Activated CD4-positive, alpha-beta T cell treated with anti-CD3 and anti-CD28 coated beads, Interleukin-2, amount 10 ng/mL, durations not matched to agents 7 days and 5 days (primary cell): ENCODE measurements around the gene ECSIT. TPM values are rescaled to one million over a fixed set of nuclear protein-coding genes. Genes with fewer than 3 reads are reported as not detected.

Source experiments
- CTCF ChIA-PET: fragments of 350-600 bp; sonication (Branson Sonifier 250); formaldehyde crosslinking; loops from one replicate; lab custom pipeline; 2021; ENCODE audit warnings: antibody characterized with exemption; lab: Charles Lee
- POLR2A ChIA-PET: fragments of 350-600 bp; sonication (Branson Sonifier 250); formaldehyde crosslinking; loops from one replicate; lab custom pipeline; 2021; ENCODE audit warnings: antibody characterized with exemption; lab: Charles Lee
- DNase-seq: peaks from one replicate; pipeline ENCODE4 v3.0.0-alpha.2; 2020
- H3K27ac Mint-ChIP-seq: one replicate; pipeline ENCODE4 v1.8.0; 2021; ENCODE audit warnings: mild to moderate bottlenecking, moderate library complexity, mixed read lengths
- H3K27me3 Mint-ChIP-seq: one replicate; pipeline ENCODE4 v1.8.0; 2021; ENCODE audit warnings: mixed read lengths
- H3K36me3 Mint-ChIP-seq: one replicate; pipeline ENCODE4 v1.8.0; 2021; ENCODE audit warnings: low read depth, mixed read lengths
- H3K4me1 Mint-ChIP-seq: one replicate; pipeline ENCODE4 v1.8.0; 2021; ENCODE audit warnings: mixed read lengths
- H3K4me3 Mint-ChIP-seq: one replicate; pipeline ENCODE4 v1.8.0; 2021; ENCODE audit warnings: mild to moderate bottlenecking, moderate library complexity, mixed read lengths
- H3K9me3 Mint-ChIP-seq: one replicate; pipeline ENCODE4 v1.8.0; 2021; ENCODE audit warnings: mixed read lengths
- total RNA-seq, 2 experiments: library from RNA; stranded (reverse); gene quantifications; one replicate each; pipeline ENCODE4 v1.2.3, GENCODE V29; 2021

The ECSIT gene
- total RNA-seq, 2 experiments from 2014 or later: 21.6 to 28.8 TPM

DNA sequence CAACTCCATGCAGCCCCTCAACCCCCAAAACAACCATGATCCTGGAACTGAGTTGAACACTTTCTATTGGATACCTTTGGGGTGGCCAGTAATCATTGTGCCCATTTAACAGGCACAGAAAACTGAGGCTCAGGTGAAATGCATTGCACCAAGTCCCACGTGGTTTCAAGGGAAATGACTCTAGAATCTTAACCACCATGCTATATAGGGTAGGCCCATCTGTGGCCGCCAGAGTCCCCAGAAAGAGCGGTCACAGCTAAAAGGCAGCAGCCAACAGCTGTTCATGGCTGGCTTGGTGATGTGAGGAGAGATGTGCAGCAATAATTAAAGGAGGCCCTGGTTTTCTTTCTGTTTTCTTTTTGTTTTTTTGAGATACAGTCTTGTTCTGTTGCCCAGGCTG is 12.3 kb upstream of the ECSIT start:
- H3K36me3 Mint-ChIP-seq: no peaks in the 10 kb centered on the region
- no peaks in the 10 kb centered on the region for H3K9me3 Mint-ChIP-seq
- H3K27ac Mint-ChIP-seq: no peak overlapping the region
- peaks cover 4% of the 10 kb centered on the region for H3K4me1 Mint-ChIP-seq
- no peak for DNase-seq
- ChIA-PET POLR2A (no interaction called here), CTCF (interaction anchor here (0.6 to 0.8 kb wide), 2 partner anchors 18 to 372 kb away, joined by 3 read pairs; no protein-coding TSS in a partner anchor)
- H3K4me3 Mint-ChIP-seq: no peak overlapping the region
- peaks cover 17% of the 10 kb centered on the region for H3K27me3 Mint-ChIP-seq

DNA sequence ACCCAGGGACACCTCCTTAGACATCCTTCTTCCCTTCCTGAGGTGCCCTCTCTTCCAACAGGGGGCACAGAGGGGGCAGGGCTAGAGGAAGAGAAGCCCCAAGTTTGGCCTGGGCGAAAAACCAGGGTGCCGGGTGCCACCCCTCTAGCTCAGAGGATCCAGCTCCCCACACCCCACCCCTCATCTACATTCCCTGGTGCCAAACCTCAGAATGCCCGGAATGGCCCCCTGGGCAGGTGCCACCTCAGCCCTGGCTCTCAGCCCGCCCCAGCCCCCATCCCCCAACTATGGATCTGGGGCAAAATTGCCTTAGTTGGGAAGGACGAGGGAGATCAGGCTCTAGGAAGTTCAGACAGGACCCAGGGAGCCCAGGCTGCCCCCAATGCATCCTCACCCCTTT is 11.7 kb upstream of the ECSIT start:
- Mint-ChIP-seq H3K4me3 (no peak overlapping the region), H3K36me3 (no peaks in the 10 kb centered on the region)
- CTCF ChIA-PET: interaction anchor here (0.6 to 0.8 kb wide), 2 partner anchors 18 to 371 kb away, joined by 3 read pairs; no protein-coding TSS in a partner anchor

DNA sequence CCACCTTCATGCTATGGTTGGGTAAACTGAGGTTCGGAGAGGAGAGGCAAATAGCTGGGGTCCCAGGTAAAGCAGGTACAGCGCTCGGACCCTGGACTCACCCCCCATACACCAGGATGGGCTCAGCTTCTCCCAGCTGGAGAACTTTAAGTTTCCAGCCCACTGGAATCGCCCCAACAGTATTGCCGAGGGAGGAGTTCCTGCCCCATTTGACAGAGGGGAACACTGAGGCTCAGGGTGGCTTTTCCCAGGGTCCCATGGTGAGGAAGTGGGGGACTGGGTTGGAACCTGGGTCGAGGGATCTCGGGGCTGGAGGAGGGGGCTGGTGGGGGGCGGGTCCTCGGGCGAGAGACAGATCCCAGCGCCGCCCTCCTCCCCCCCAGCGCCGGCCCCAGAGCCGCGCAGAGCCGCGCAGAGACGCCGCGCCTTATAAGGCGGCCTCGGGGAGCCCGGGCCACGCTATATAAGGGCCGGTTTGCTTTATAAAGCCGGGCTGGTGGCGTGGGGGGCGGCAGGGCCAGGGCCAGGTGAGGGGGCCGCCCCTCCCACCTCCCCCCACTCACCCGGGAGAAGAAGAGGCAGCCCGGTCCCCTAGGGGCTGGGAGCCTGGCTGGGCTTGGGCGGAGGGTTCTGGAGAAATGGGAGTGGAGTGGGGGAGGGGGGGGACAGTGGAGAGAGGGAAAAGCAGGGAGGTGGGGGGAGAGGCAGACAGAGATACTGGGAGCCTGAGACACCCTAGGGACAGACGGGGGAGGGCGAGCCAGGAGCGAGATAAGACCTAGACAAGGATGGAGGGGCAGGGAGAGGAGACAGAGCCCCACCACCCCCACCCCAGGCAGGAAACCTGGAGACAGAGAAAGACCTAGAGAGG is 10.8 kb upstream of the ECSIT start:
- peaks cover 11% of the 10 kb centered on the region for H3K4me1 Mint-ChIP-seq
- H3K27me3 Mint-ChIP-seq: peaks cover 17% of the 10 kb centered on the region
- no peaks in the 10 kb centered on the region for H3K36me3 Mint-ChIP-seq
- DNase-seq: no peak
- CTCF ChIA-PET: interaction anchor here (0.8 to 1.3 kb wide), 2 partner anchors 19 to 41 kb away, joined by 4 to 5 read pairs; no protein-coding TSS in a partner anchor
- H3K27ac Mint-ChIP-seq: no peak overlapping the region
- POLR2A ChIA-PET: no interaction called here
- no peak overlapping the region for H3K4me3 Mint-ChIP-seq
- H3K9me3 Mint-ChIP-seq: no peaks in the 10 kb centered on the region

More for the DNA sequence above, 11.7 kb upstream of the ECSIT start:
- H3K27me3 Mint-ChIP-seq: peaks cover 17% of the 10 kb centered on the region
- peaks cover 6% of the 10 kb centered on the region for H3K4me1 Mint-ChIP-seq
- H3K9me3 Mint-ChIP-seq: no peaks in the 10 kb centered on the region
- POLR2A ChIA-PET: no interaction called here
- no peak for DNase-seq
- H3K27ac Mint-ChIP-seq: no peak overlapping the region

DNA sequence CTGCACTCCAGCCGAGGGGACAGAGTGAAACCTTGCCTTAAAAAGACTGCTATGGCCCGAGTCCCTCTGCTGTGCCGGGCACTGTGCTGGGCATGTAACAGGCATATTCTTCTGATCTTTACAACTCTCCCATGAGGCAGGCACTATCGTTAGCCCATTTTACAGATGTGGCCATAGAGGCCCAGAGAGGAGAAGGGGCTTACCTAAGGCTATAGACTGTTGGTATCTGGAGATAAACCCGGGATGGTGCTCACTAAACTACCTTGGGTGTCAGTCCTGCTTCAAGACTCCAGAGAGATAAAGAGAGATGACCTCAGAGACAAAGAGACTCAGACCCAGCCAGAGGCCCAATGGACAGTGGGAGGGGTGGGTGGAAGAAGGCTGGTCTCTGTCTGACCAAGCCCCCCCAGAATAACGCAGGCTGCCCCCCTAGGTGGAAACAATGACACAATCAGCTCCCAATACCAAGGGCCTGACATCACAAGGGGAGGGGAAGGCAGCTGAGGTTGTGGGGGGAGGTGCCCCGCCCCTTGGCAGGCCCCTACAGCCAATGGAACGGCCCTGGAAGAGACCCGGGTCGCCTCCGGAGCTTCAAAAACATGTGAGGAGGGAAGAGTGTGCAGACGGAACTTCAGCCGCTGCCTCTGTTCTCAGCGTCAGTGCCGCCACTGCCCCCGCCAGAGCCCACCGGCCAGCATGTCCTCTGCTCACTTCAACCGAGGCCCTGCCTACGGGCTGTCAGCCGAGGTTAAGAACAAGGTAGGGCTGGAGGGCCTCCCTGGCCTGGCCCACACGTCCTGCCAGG is 9.5 kb upstream of the ECSIT start, which contains the start of gene CNN1:
Gene CNN1 (plus strand): TSS at position 620 of the 805 bp plus-strand sequence. CDS start 77 bp downstream, at position 697.
- Mint-ChIP-seq H3K36me3 (no peaks in the 10 kb centered on the region), H3K27ac (no peak within 1 kb of the TSS), H3K4me1 (peaks cover 11% of the 10 kb centered on the region), H3K4me3 (no peak within 1 kb of the TSS), H3K27me3 (peaks cover 17% of the 10 kb centered on the region), H3K9me3 (no peaks in the 10 kb centered on the region)
- POLR2A ChIA-PET: interaction anchor here (0.6 kb wide), 1 partner anchor 17 kb away, joined by 3 read pairs; no protein-coding TSS in a partner anchor
- no peak for DNase-seq
- CTCF ChIA-PET: interaction anchor here (0.8 to 1.3 kb wide), 2 partner anchors 20 to 42 kb away, joined by 4 to 5 read pairs; no protein-coding TSS in a partner anchor

DNA sequence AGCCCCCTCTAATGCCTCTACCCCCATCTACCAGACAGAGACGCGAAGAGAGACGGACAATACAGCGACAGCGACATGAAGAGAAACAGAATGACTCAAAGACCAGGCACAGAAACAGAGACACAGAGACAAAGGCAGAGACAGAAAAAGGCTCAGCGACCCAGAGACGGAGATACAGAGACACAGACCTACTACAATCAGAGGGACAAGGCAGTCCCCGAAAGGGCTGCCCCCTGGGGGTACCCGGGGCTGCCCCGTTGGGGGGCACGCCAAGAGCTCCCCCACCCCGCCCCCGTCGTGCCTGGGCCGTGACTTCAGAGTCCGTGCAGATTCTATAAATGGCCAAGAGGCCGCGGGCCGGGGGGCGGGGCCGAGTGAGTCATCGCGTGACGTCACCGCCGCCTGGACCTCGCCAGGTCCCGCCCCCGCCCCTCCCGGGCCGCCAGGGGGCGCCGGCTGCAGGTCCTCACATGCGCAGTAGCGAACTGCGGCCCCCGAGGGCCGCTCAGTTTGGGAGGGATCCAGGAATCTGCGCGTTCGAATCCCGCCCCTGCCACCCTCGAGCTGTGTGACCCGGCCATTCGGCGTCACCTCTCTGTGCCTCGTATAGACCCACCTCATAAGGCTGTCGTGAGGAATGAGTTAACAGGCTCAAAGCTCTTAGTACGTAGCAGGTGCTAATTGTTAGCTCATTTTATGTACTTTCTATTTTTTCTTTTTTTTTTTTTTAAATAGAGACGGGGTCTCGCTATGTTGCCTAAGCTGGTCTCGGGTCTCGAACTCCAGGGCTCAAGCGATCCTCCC is 7.1 kb upstream of the ECSIT start:
- Mint-ChIP-seq H3K4me3 (peak overlapping the region; percentile 35), H3K36me3 (no peaks in the 10 kb centered on the region), H3K27me3 (peaks cover 17% of the 10 kb centered on the region), H3K27ac (peak overlapping the region; percentile 74), H3K4me1 (peaks cover 11% of the 10 kb centered on the region), H3K9me3 (no peaks in the 10 kb centered on the region)
- peak; percentile 79 for DNase-seq
- POLR2A ChIA-PET: interaction anchor here (0.7 kb wide), 1 partner anchor 30 kb away, joined by 6 read pairs; the partner anchor contains the start of gene ZNF653
- CTCF ChIA-PET: interaction anchor here (0.6 to 1.9 kb wide), 17 partner anchors 8 to 306 kb away, joined by 3 to 9 read pairs (median 4); partner anchors contain the start of gene ELOF1

DNA sequence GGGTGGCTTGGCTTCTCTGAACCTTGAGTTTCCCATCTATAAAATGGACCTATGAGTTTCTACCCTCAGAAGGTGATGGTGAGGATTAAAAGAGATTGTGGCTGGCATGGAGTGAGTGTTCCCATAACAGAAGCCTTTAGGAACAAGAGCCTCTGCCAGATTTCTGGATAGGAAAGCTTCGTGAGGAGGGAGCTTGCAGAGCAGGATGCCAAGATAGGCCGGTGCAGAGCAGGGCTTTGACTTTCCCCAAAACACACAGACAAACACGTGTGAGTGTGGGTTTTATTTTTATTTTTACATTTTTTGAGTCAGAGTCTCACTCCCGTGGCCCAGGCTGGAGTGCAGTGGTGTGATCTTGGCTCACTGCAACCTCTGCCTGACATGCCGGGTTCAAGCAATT is 6.0 kb upstream of the ECSIT start:
- Mint-ChIP-seq H3K4me1 (peaks cover 13% of the 10 kb centered on the region), H3K27ac (no peak overlapping the region), H3K9me3 (no peaks in the 10 kb centered on the region), H3K27me3 (peaks cover 11% of the 10 kb centered on the region), H3K4me3 (no peak overlapping the region), H3K36me3 (no peaks in the 10 kb centered on the region)
- no peak for DNase-seq
- POLR2A ChIA-PET: no interaction called here
- CTCF ChIA-PET: interaction anchor here (1.4 to 1.9 kb wide), 2 partner anchors 24 to 47 kb away, joined by 3 to 8 read pairs; no protein-coding TSS in a partner anchor

DNA sequence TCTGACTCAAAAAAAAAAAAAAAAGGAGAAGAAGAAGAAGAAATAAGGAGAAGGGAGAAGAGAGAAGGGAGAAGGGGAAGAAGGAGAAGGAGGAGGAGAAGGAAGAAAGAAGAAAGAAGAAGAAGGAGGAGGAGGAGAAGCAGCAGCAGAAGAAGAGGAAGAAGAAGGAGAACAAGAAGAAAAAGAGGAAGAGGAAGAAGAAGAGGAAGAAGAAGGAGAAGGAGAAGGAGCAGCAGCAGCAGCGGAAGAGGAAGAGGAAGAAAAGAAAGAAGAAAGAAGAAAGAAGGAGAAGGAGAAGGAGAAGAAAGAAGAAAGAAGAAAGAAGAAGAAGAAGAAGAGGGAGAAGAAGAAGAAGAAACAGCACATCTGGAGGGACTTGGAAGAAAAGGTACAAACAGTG is 5.6 kb upstream of the ECSIT start:
- Mint-ChIP-seq H3K4me1 (peaks cover 13% of the 10 kb centered on the region), H3K36me3 (no peaks in the 10 kb centered on the region), H3K9me3 (no peaks in the 10 kb centered on the region), H3K27me3 (peaks cover 11% of the 10 kb centered on the region), H3K4me3 (no peak overlapping the region), H3K27ac (no peak overlapping the region)
- DNase-seq: no peak
- ChIA-PET POLR2A (no interaction called here), CTCF (interaction anchor here (0.7 kb wide), 1 partner anchor 1066 kb away, joined by 3 read pairs; no protein-coding TSS in a partner anchor)

DNA sequence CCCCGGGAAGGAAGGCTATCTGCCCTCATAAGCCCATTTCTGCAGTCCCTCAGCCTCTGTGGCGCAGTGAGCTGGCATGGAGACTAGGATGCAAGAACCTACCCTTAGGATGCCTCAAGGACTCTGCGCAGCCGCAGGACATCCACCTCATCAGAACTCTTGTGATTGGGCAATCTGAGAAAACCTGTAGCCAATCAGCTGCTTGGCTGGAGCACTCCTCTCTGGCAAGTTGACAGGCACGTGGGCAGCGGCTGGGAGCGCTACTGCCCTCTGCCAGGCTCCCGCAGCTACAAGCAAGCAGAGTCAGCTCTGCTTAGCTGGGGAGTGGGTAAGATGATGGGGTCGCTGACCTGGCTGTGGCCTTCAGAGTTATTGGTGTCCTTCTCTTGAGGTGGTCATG is 1.5 kb upstream of the ECSIT start:
- ChIA-PET CTCF (no interaction called here), POLR2A (no interaction called here)
- no peak overlapping the region for H3K27ac Mint-ChIP-seq
- peak; percentile 21 for DNase-seq
- H3K27me3 Mint-ChIP-seq: no peaks in the 10 kb centered on the region
- H3K4me3 Mint-ChIP-seq: no peak overlapping the region
- peaks cover 26% of the 10 kb centered on the region for H3K4me1 Mint-ChIP-seq
- no peaks in the 10 kb centered on the region for H3K36me3 Mint-ChIP-seq
- H3K9me3 Mint-ChIP-seq: no peaks in the 10 kb centered on the region

DNA sequence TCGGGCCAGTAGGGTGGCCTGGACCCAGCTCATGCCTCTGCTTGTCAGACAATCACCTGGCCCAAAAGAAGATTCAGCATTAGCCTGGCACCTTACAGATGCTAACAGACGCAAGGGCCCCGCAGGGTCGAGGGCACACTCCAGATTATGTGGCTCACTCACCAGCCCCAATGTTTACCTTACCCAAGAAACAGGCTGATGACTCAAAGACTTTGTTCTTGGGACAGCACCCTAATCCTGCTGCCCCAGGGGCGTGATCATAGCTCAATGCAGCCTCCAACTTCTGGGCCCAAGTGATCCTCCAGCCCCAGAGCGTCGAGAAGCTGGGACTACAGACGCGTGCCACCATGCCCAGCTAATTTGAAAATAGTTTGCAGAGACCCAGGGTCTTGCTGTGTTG is 9.8 kb downstream of the ECSIT start:
- CTCF ChIA-PET: interaction anchor here (0.7 to 1.5 kb wide), 3 partner anchors 10 to 211 kb away, joined by 3 read pairs; partner anchors contain the start of gene ECSIT
- H3K9me3 Mint-ChIP-seq: no peaks in the 10 kb centered on the region
- no peak for DNase-seq
- no peaks in the 10 kb centered on the region for H3K36me3 Mint-ChIP-seq
- H3K27ac Mint-ChIP-seq: no peak overlapping the region
- H3K4me3 Mint-ChIP-seq: no peak overlapping the region
- H3K27me3 Mint-ChIP-seq: no peaks in the 10 kb centered on the region
- H3K4me1 Mint-ChIP-seq: no peaks in the 10 kb centered on the region
- POLR2A ChIA-PET: no interaction called here

DNA sequence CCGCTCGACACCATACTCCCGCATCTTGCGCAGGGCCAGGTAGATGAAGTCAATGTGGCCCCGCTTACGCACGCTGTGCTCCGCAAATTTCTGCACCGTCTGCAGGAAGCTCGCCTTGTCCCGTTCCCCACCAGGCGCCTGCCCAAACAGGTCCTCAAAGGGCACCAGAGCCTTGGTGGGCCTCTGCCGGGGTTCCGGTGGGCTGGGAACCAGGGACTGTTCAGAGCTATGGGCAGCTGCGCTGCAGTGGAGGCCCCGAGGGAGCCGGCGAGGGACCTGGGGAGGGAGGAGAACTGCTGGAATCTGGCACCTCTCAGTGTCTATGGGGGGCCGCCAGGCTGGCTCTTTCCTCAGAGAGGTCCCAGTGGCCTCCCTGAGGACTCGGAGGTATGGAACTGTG is 15.0 kb downstream of the ECSIT start:
- no peak for DNase-seq
- peaks cover 3% of the 10 kb centered on the region for H3K36me3 Mint-ChIP-seq
- ChIA-PET POLR2A (no interaction called here), CTCF (interaction anchor here (0.9 to 1.3 kb wide), 3 partner anchors 9 to 38 kb away, joined by 3 to 4 read pairs (median 4); no protein-coding TSS in a partner anchor)
- H3K9me3 Mint-ChIP-seq: no peaks in the 10 kb centered on the region
- no peak overlapping the region for H3K4me3 Mint-ChIP-seq
- H3K4me1 Mint-ChIP-seq: no peaks in the 10 kb centered on the region
- no peak overlapping the region for H3K27ac Mint-ChIP-seq
- no peaks in the 10 kb centered on the region for H3K27me3 Mint-ChIP-seq

DNA sequence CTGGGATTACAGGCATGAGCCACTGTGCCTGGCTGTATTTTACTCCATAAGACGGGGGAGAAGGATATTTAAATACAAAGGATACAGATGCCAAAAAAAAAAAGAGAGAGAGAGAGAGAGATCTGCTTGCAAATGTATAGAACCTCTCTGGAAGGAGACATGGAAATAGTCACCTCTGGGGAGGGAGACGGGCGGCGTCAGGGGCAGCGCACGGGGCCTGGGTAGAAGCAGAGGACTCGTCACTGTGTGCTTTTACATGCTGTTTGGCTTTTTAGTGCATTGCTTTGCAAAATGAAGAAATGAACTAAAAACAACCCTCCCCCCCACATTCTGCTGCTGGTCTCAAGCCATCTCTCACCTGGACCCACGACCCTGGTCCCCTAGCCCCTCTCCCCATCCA is 18.5 kb downstream of the ECSIT start:
- no peaks in the 10 kb centered on the region for H3K27me3 Mint-ChIP-seq

More for the DNA sequence above, 18.5 kb downstream of the ECSIT start:
- ChIA-PET POLR2A (no interaction called here), CTCF (interaction anchor here (0.9 kb wide), 1 partner anchor 25 kb away, joined by 3 read pairs; no protein-coding TSS in a partner anchor)
- no peak for DNase-seq
- Mint-ChIP-seq H3K4me3 (no peak overlapping the region), H3K27ac (no peak overlapping the region), H3K9me3 (no peaks in the 10 kb centered on the region), H3K4me1 (peaks cover 13% of the 10 kb centered on the region), H3K36me3 (peaks cover 4% of the 10 kb centered on the region)
